OCI-M1 (cell line): ENCODE results near the gene ITM2C.
A peak's percentile ranks its signal among the peaks of the same experiment; 100 is the strongest.

Experiments used
- DNase-seq: peaks from one replicate; lab custom pipeline; 2025; lab: John Stamatoyannopoulos, UW

The ITM2C gene

GRCh38 chr2:230908092-230908594 lies 43.4 kb downstream of the ITM2C start:
- DNase-seq = no peak

DNA sequence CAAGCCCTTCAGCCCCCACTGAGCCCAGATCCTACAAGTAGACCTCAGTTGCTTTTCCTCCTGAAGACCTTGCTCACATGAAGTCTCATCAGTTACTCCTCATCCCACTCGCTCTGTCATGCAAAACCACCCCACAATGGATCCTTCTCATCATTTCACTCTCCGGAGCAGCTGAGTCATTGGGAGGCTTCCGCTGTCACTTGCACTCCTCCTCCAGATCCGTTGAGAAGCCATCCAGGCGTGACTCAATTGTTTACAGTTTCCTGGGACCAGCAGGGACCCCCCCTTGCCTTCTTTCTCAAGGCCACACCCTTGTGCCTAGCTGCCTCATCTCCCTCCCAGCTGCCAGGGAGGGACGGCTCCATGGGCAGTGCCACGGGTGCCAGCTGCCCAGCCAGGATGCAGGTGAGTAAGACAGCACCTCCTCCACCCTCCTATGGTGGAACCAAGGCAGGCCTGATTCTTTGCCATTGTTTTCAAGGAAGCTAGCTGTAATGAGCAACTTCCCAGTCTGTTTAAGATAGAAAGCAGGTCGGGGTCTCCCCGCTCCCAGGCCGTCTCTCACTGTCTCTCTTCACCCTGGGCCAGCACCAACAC lies 44.0 kb downstream of the ITM2C start:
- peak; percentile 58 for DNase-seq

DNA sequence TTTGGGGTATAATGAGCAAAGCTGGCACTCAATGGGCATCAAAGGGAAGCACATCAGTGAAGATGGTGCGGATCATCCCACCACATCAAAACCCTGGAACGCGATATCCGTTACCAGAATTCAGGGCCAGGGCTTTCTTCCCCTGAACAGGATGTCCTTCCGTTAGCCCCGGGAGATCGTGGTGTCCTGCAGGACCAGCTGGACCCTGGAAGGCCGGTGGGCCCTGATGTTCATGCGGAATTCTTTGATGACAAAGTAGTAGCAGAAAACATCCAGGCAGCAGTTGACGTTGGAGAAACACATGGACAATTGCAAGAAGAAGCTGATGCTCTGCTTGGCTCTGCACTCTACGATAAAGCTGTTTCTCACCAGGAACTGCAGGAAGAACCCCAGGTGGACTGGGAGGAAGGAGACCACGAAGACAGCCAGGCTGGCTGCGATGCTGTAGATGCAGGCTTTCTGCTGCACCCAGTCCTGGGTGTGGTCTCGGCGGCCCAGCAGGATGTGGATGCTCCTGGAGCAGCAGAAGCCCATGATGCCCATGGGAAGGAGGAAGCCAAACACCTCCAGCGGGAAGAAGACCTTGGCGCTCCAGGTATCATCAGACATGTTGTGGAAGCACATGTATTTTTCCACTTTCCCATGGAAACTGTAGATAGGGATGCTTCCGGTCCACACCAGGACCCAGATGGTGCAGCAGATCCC lies 45.3 kb downstream of the ITM2C start:
- no peak for DNase-seq

DNA sequence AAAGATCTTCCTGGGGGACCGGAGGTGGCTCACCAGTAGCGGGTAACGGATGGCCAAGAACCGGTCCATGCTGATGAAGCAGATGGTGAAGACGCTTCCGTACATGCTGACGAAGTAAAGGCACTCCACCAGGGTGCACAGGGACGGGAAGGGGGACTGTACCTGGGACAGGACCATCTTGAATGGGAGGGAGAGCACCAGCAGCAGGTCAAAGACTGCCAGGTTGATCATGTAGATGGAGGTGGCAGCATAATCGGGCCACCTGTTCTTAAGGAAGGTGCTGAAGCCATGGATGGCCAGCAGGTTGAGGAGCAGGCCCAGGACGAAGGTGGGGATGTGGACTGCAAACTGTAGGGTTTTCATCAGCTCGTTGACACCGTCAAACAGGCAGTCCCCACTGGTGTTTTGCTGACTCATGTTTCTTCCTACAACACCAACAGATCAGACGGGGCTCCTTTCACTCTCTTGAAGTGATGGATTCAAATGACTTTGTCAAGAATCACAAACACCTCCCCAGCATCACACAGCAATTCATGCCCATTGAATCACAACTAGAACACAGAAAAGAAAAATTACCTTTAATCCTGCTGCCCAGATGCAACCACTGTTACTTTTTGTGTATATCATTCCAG lies 45.9 kb downstream of the ITM2C start:
- DNase-seq = no peak

DNA sequence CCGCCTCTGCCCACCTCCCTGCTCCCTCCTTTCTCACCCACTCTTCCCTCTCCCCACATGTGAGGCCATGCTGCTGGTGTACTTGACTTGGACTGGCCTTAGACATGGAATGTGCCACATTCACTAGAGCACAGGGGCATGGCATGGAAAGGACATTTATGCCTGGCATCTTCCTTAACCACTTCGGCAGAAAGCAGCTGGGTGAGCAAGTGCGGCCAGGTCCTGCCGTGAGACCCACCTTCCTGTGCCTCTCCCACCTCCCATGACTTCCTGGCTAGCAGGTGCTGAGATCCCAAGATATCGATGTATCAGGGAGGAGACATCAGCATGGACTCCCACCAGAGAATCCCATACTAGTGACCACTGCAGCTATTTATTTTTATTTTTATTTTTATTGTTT lies 47.3 kb downstream of the ITM2C start:
- DNase-seq = no peak

- DNase-seq = no peak
Measured at GRCh38 chr2:230912724-230913123, 48.0 kb downstream of the ITM2C start.

- DNase-seq = peak; percentile 74
Measured at GRCh38 chr2:230913406-230914143, 48.8 kb downstream of the ITM2C start.

DNA sequence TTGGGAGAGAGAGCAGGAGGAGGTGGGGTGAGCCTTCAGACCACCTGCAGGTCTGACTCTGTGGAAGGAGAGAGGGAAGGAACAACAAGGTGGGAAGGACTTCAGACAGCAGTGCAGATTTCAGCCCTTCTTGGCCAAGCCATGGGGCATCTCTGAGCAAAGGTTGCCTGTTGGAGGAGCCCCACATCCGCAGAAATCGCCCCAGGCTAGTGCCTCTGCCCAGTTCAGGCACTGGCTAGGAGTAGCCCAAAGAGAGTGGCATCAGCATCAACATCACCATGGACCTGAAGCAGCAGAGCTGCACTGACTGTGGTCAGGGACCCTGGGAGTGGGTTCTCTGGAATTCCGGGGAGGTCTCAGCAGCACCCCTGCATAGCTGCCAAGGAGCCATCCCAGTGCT lies 50.1 kb downstream of the ITM2C start:
- DNase-seq = no peak

DNA sequence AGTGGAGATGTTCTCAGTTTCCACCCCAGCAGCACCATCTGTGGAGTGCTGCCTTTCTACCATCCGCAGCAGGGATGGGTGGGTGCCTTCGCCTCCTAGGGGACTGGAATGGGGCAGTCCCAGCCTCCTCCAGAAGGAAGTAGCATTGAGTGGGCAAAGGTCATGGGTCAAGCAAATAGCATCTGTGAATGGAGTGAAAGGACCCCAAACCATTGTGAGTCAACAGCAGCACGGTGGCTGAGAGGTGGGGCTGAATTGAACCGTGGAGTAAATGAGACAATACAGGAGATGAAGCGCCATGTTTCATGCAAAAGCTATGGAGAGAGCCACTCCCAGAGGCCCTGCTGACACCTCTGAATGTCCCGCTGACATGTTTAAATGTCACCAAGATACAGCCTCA lies 50.6 kb downstream of the ITM2C start:
- DNase-seq = no peak

DNA sequence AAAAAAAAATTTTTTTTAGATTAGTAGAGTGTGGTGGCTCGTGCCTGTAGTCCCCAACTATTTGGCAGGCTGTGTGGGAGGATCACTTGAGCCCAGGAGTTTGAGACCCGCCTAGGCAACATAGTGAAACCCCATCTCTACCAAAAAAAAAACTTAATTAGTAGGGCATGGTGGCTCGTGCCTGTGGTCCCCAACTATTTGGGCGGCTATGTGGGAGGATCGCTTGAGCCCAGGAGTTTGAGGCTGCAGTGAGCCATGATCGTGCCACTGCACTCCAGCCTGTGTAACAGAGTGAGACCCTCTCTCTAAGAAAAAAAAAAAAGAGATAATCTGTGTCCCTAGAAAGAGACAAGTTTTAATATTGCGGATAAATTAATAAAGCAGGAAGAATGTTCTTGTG lies 51.5 kb downstream of the ITM2C start:
- no peak for DNase-seq

- DNase-seq = peak; percentile 17
Measured at GRCh38 chr2:230919240-230919639, 54.5 kb downstream of the ITM2C start.

- DNase-seq = no peak
Measured at GRCh38 chr2:230919681-230920080, 54.9 kb downstream of the ITM2C start.

DNA sequence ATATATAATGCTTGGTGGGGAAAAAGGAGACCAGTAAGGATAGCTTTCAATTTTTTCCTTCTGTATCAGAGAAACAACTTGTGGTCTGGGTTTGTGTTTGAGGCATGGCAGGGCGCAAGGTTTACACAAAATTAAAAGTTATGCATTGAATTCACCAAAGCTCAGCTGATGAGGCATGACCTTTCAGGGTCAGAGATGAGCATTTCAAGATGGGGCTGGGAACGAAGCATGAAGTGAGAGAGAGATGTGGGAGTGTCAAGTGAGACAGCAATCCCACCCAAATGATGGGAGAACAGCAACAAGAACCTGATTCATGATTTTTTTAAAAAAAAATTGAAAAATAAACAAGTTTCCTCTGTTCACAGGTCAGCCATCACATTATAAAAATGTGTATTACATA lies 55.4 kb downstream of the ITM2C start:
- no peak for DNase-seq

GRCh38 chr2:230921806-230922595 lies 57.3 kb downstream of the ITM2C start:
- DNase-seq = no peak

DNA sequence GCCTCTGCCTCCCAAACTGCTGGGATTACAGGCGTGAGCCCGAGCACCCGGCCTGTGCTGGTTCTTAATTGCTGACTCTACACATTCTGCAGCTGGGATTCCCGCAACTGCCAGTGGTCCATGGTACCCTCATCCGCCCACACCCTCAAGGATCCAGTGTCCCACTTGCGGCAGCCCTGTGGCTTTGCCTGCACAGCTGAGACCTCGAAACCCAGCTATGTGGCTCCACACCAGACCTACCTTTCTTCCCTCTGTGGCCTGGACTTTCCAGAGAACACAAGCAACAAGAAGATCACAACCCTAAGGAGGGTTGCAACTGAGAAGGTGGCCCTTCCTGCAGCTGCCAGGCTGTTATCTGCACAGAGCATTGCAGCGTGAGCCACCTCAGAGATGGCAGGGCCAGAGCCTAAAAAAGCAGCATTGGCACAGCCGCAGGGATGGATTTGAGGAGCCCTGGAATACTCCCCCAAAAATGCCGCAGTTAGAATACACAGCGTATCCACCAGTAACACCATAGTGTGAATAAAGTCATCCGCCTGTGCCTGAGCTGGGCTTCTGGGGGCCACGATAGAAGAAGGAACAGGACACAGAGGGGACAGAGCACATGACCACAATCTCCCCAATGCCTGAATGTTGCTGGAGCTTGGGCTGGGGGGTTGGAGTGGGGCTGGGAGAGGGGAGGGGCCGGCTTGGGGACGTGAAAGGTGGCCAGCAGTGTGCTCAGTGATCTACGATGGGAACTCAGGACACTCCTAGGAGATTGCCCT lies 58.4 kb downstream of the ITM2C start:
- no peak for DNase-seq

DNA sequence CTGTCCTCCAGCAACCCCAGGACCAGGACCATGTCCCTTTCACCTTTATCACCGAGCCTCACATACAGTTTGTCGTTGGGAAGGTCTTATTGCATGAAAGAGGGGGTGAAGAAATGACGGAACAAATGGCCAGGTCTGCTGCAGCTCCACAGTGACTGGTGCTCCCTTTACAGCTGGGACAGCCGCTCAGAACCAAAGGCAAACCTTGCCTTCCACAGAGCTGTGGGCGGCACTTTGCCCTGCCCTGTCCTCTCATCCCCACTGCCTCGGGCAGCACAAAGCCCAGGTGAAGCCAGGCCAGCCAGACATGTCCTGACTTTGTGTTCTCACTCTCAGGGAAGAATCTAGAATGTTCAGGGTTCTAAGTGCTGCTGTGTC lies 59.3 kb downstream of the ITM2C start:
- no peak for DNase-seq

DNA sequence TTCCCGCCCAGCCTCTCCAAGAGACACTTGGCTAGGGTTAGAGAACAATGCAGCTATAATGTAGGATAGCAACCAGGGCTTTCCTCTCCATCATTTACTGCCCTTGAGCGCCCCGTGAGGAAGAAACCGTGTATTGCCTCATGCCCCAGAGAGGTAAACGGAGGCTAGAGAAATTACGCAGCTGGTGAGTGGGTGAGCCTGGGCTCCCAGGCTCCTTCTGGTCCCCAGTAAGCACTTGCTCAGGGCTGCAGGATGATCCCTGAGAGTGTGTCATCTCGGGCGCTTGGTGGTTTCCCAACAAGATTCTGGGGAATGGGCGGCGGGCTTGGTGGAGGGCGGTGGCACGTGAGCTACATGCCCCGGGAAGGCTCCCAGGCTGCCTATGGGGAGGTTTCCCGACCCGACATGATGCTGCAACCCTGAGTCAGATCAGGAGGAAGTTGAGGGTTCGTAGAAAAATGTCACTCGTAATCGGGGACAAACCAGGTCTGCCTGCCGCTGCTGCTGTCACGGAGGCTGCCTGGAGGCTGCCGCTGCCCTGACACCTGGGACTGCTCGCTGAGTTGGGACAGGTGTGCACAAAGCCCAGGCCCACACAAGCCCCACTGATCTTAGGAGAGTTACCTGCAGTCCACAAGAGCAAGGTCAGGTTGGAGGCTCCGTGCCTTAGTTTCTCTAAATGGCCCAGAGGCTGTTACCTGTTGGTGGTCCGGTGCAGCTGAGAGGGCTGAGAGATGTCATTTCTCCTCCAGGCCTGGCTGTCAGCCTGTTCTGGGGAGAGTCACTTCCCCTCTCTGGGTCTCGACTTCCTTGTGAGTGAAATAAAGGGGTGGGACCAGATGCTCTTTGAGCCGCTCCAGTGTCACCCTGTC lies 60.0 kb downstream of the ITM2C start, which contains the start of gene GPR55:
GPR55 (minus strand) TSS at position 773 of the 872 bp plus-strand sequence. CDS start 14,280 bp downstream, outside the sequence.
- DNase-seq = peak; percentile 34

GRCh38 chr2:230925443-230925878 lies 60.7 kb downstream of the ITM2C start:
- DNase-seq = no peak

GRCh38 chr2:230925879-230926765 lies 61.4 kb downstream of the ITM2C start:
- no peak for DNase-seq
